K562 (cell line): ENCODE data around the gene P2RY8. TPM values are rescaled to one million over a fixed set of nuclear protein-coding genes. Genes with fewer than 3 reads are reported as not detected.

ENCODE experiments used
- ATAC-seq: fragments of 200-7000 bp; cut with Tn5 transposase; 3 replicates; pipeline ENCODE4 v1.9.1; 2020; ENCODE audit warnings: moderate library complexity
- BruUV-seq: library from RNA; stranded (reverse); fragments of 400-500 nt; replicated peaks from 2 replicates; lab custom pipeline; 2021; lab: Mats Ljungman, UMichigan
- CTCF ChIA-PET: fragments of 300-600 bp; formaldehyde crosslinking; extraction: SDS; loops from one replicate; lab custom pipeline; 2021; ENCODE audit warnings: low intra/inter-chr PET ratio; lab: Yijun Ruan, JAX
- POLR2A ChIA-PET: fragments of 300-600, 350-650 bp; sonication (Branson Sonifier 250); formaldehyde crosslinking; extraction: SDS; loops from one replicate; lab custom pipeline; 2021; ENCODE audit warnings: antibody characterized with exemption, inconsistent platforms; lab: Yijun Ruan, JAX
- DNase-seq, 4 experiments: peaks; one replicate each; pipeline versions ENCODE4 v3.0.0 to v3.0.0-alpha.2; 2011 to 2018; ENCODE audit warnings: low spot score in 3 of 4, mixed read lengths in 3 of 4; ENCODE audit errors: extremely low read depth in 1 of 4
- FAIRE-seq: peaks from 2 replicates; lab custom pipeline; 2011; peaks lifted over from hg19 to GRCh38; lab: Jason Lieb, UNC
- H2AFZ ChIP-seq: 2 replicates; pipeline ENCODE4 v1.6.0; 2011; ENCODE audit warnings: low read depth, low read length, control low read depth, inconsistent platforms
- H3K27ac ChIP-seq: fragments of 200-600 bp; 3 replicates; pipeline ENCODE4 v1.8.0; 2011; ENCODE audit warnings: low read depth, mild to moderate bottlenecking, control low read depth, inconsistent platforms, low read length, moderate library complexity, mixed read lengths; ENCODE audit errors: extremely low read depth
- H3K27me3 ChIP-seq, 2 experiments: fragments of 300-600 bp in 1 of 2; 2 replicates in 1 of 2; 3 replicates in 1 of 2; pipeline versions ENCODE4 v1.6.0 to v1.8.0; 2011; ENCODE audit warnings: inconsistent platforms in 2 of 2, low read length in 2 of 2, mild to moderate bottlenecking in 1 of 2, mixed read lengths in 1 of 2, moderate library complexity in 1 of 2; ENCODE audit not compliant: control insufficient read depth in 2 of 2, insufficient read depth in 2 of 2
- H3K36me3 ChIP-seq: fragments of 300-600 bp; 3 replicates; pipeline ENCODE4 v1.8.0; 2011; ENCODE audit warnings: mild to moderate bottlenecking, low read length, inconsistent platforms; ENCODE audit not compliant: control insufficient read depth, insufficient read depth
- H3K4me1 ChIP-seq, 2 experiments: fragments of 200-600 bp in 1 of 2; replicated peaks in 1 of 2; 2 replicates in 1 of 2; 3 replicates in 1 of 2; pipeline versions ENCODE4 v1.5.1 to v1.8.0; 2011; ENCODE audit warnings: inconsistent platforms in 2 of 2, low read length in 2 of 2, mild to moderate bottlenecking in 1 of 2, mixed read lengths in 1 of 2, moderate library complexity in 1 of 2; ENCODE audit not compliant: control insufficient read depth in 2 of 2, insufficient read depth in 2 of 2
- H3K4me2 ChIP-seq: 2 replicates; pipeline ENCODE4 v1.6.1; 2011; ENCODE audit warnings: low read length, control low read depth, inconsistent platforms, mixed read lengths; ENCODE audit not compliant: insufficient read depth
- H3K4me3 ChIP-seq: fragments of 200-600 bp; sonication (generic), shearing (Covaris generic); 2 replicates; pipeline ENCODE4 v1.5.1; 2016; ENCODE audit warnings: control low read depth, inconsistent platforms
- H3K79me2 ChIP-seq: fragments of 200-600 bp; 3 replicates; pipeline ENCODE4 v1.8.0; 2011; ENCODE audit warnings: low read length, inconsistent platforms; ENCODE audit not compliant: control insufficient read depth, insufficient read depth
- H3K9ac ChIP-seq, 2 experiments: 2 replicates each; pipeline versions ENCODE4 v1.6.0 to v1.6.1; 2011; ENCODE audit warnings: low read depth in 2 of 2, low read length in 2 of 2, control low read depth in 1 of 2, inconsistent platforms in 1 of 2, mild to moderate bottlenecking in 1 of 2, mixed read lengths in 1 of 2; ENCODE audit not compliant: insufficient read depth in 1 of 2
- H3K9me1 ChIP-seq: one replicate; pipeline ENCODE4 v1.6.0; 2011; ENCODE audit warnings: inconsistent platforms, mild to moderate bottlenecking, low read length, moderate library complexity; ENCODE audit not compliant: control insufficient read depth, insufficient read depth
- H3K9me3 ChIP-seq: replicated peaks from 2 replicates; pipeline ENCODE4 v1.5.1; 2011; ENCODE audit warnings: low read depth, low read length, inconsistent platforms; ENCODE audit not compliant: control insufficient read depth, insufficient read depth
- H4K20me1 ChIP-seq: replicated peaks from 2 replicates; pipeline ENCODE4 v1.6.1; 2011; ENCODE audit warnings: low read length, inconsistent platforms, mixed read lengths; ENCODE audit not compliant: control insufficient read depth, insufficient read depth
- BRCA1 ChIP-seq, 2 experiments: fragments of 450-650 bp in 1 of 2; sonication (generic) in 1 of 2; formaldehyde crosslinking in 1 of 2; IDR thresholded peaks; 2 replicates each; pipeline versions ENCODE4 v1.5.0 to v1.6.1; 2017 to 2020; ENCODE audit warnings: mild to moderate bottlenecking in 1 of 2, missing genetic modification reagents in 1 of 2
- CEBPB ChIP-seq: fragments of 450-650 bp; IDR thresholded peaks from 2 replicates; pipeline ENCODE4 v1.6.1; 2016; ENCODE audit warnings: missing genetic modification characterization, missing compliant biosample characterization
- DNMT1 ChIP-seq: fragments of 450-650 bp; IDR thresholded peaks from 2 replicates; pipeline ENCODE4 v1.6.1; 2016; ENCODE audit warnings: antibody characterized with exemption, mild to moderate bottlenecking
- HMG20A ChIP-seq: fragments of 450-650 bp; formaldehyde crosslinking; conservative IDR thresholded peaks from 2 replicates; pipeline ENCODE4 v1.4.0; 2020; ENCODE audit warnings: mild to moderate bottlenecking, mixed read lengths
- ILF3 ChIP-seq: fragments of 450-650 bp; IDR thresholded peaks from 2 replicates; pipeline ENCODE4 v1.6.1; 2018; ENCODE audit warnings: antibody characterized with exemption, mild to moderate bottlenecking, moderate library complexity, borderline replicate concordance
- LEF1 ChIP-seq: fragments of 450-650 bp; IDR thresholded peaks from 2 replicates; pipeline ENCODE4 v1.6.1; 2016; ENCODE audit warnings: mild to moderate bottlenecking
- MCM2 ChIP-seq: fragments of 450-650 bp; IDR thresholded peaks from 2 replicates; pipeline ENCODE4 v1.6.1; 2017; ENCODE audit warnings: low read depth, mild to moderate bottlenecking
- RBM14 ChIP-seq: fragments of 200-400 bp; formaldehyde crosslinking; IDR thresholded peaks from 2 replicates; pipeline ENCODE4 v1.6.1; 2018; ENCODE audit warnings: low read depth, mild to moderate bottlenecking, low read length, moderate library complexity, borderline replicate concordance; ENCODE audit not compliant: insufficient read depth
- RBM39 ChIP-seq: fragments of 200-400 bp; formaldehyde crosslinking; optimal IDR thresholded peaks from 2 replicates; pipeline ENCODE3; 2018; ENCODE audit warnings: low read depth, low read length
- SMARCE1 ChIP-seq: fragments of 450-650 bp; IDR thresholded peaks from 2 replicates; pipeline ENCODE4 v1.7.1; 2016; ENCODE audit warnings: mild to moderate bottlenecking
- TAL1 ChIP-seq: fragments of 450-650 bp; IDR thresholded peaks from 2 replicates; pipeline ENCODE4 v1.6.1; 2016; ENCODE audit warnings: mild to moderate bottlenecking
- TCF7 ChIP-seq: sonication (generic); IDR thresholded peaks from 2 replicates; pipeline ENCODE4 v1.6.1; 2016; ENCODE audit warnings: antibody characterized with exemption, borderline replicate concordance
- TRIM28 ChIP-seq: fragments of 450-650 bp; IDR thresholded peaks from 2 replicates; pipeline ENCODE4 v1.6.1; 2017
- XRCC3 ChIP-seq: fragments of 450-650 bp; IDR thresholded peaks from 2 replicates; pipeline ENCODE4 v1.6.1; 2017; ENCODE audit warnings: mild to moderate bottlenecking, moderate library complexity
- ZNF124 ChIP-seq: sonication (generic); formaldehyde crosslinking; IDR thresholded peaks from 2 replicates; pipeline ENCODE4 v1.8.1; 2022; ENCODE audit warnings: missing genetic modification reagents
- ZNF589 ChIP-seq: fragments of 200-800 bp; sonication (Bioruptor generic); IDR thresholded peaks from 2 replicates; pipeline ENCODE4 v1.6.1; 2016; ENCODE audit warnings: low read depth, missing genetic modification characterization, missing compliant biosample characterization
- WGBS: fragments of 100-300 bp; shearing (Covaris generic); methylation state at CpG from one replicate; pipeline ENCODE4 v1.1.6; 2016; ENCODE audit warnings: low coverage, mixed read lengths; ENCODE audit not compliant: insufficient coverage; ENCODE audit errors: missing lambda C conversion rate; 5-methylcytosine and 5-hydroxymethylcytosine counted together
- in situ Hi-C: fragments of 300-500 bp; cut with MboI; formaldehyde crosslinking; loops from 4 replicates; pipeline ENCODE4 v1.15.0; 2018; ENCODE audit warnings: inconsistent platforms, mixed read lengths
- intact Hi-C: fragments of 100-400 bp; cut with micrococcal nuclease; formaldehyde crosslinking; loops from 2 replicates; pipeline ENCODE4 v1.14.2; 2022
- polyA plus RNA-seq, 8 experiments: library from polyadenylated mRNA; depleted of rRNA in 4 of 8; stranded (reverse) in 5 of 8; unstranded in 3 of 8; fragments of >200 nt; fragmentation: Nextera tagmentation in 2 of 8; fragmentation: Illumina TruSeq in 1 of 8; extraction: Ambion mirVana in 2 of 8; extraction: Trizol in 1 of 8; gene quantifications; 2 replicates each; pipeline versions ENCODE4 v1.2.1 to v1.2.3, GENCODE V29; 2011 to 2014; ENCODE audit warnings: inconsistent platforms in 1 of 8, missing spikeins in 1 of 8
- total RNA-seq, 7 experiments: library from RNA; depleted of rRNA in 6 of 7; stranded (reverse); fragments of >200 nt in 6 of 7; fragmentation: Illumina TruSeq in 2 of 7; extraction: Trizol in 2 of 7; gene quantifications; 2 replicates each; pipeline versions ENCODE4 v1.2.1 to v1.2.3, GENCODE V29; 2011 to 2021; ENCODE audit warnings: low replicate concordance in 1 of 7
- TF ChIP-seq, protein P1 (sequence below): sonication (generic); formaldehyde crosslinking; IDR thresholded peaks from 2 replicates; pipeline ENCODE4 v1.8.1; 2023; ENCODE audit warnings: mild to moderate bottlenecking, missing genetic modification reagents, moderate library complexity

Gene P2RY8
- total and polyA plus RNA-seq, 9 of the 15 experiments (the other 6 are each of a cell fraction or from before 2014, with no cell fraction given), result 0.04 to 0.69 (median 0.08) TPM; not detected in 3

- CTCF ChIA-PET, result no interaction called here
- intact Hi-C loops, result no loop called here
These were observed 92.2 kb downstream of the P2RY8 start for GRCh38 chrX:1444561-1445500.

More at GRCh38 chrX:1444561-1445500, 92.2 kb downstream of the P2RY8 start:
- 0 out of 3 replicates have a peak, but pooled peaks cover 2% of the 10 kb centered on the region for H3K36me3 ChIP-seq
- no peak overlapping the region for H3K4me3 ChIP-seq
- no peaks in the 10 kb centered on the region; a peak in 1 of 5 replicates for H3K4me1 ChIP-seq
- ATAC-seq (no peak), DNase-seq (no peak), FAIRE-seq (no peak)
- H3K9ac ChIP-seq, result no peak overlapping the region
- H2AFZ ChIP-seq, result no peak overlapping the region
- no peak overlapping the region for H3K27ac ChIP-seq
- H3K9me3 ChIP-seq, result no peaks in the 10 kb centered on the region; the same call in none of the 2 replicates
- BruUV-seq, result no TSS peak
- TF ChIP-seq SMARCE1, result no peak
- no peak for TF ChIP-seq XRCC3
- no peak for TF ChIP-seq BRCA1 (IDR thresholded peaks at IDR 0.05)
- TF ChIP-seq BRCA1 (CRISPR knock-in tag; IDR thresholded peaks at IDR 0.05), result no peak
- TF ChIP-seq CEBPB (tag), result no peak
- TF ChIP-seq TCF7, result no peak
- no peak for TF ChIP-seq LEF1
- no peak for TF ChIP-seq DNMT1
- TF ChIP-seq TRIM28, result no peak
- no peak for TF ChIP-seq ZNF589
- TF ChIP-seq TAL1, result no peak
- no peak for TF ChIP-seq ZNF124
- no peak for TF ChIP-seq RBM14
- no peak for TF ChIP-seq MCM2
- TF ChIP-seq HMG20A (CRISPR knock-in tag), result no peak
- TF ChIP-seq RBM39, result no peak
- TF ChIP-seq, protein P1, sequence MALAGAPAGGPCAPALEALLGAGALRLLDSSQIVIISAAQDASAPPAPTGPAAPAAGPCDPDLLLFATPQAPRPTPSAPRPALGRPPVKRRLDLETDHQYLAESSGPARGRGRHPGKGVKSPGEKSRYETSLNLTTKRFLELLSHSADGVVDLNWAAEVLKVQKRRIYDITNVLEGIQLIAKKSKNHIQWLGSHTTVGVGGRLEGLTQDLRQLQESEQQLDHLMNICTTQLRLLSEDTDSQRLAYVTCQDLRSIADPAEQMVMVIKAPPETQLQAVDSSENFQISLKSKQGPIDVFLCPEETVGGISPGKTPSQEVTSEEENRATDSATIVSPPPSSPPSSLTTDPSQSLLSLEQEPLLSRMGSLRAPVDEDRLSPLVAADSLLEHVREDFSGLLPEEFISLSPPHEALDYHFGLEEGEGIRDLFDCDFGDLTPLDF (CRISPR knock-in tag), result no peak
- no peak for TF ChIP-seq ILF3
- no peaks in the 10 kb centered on the region for H4K20me1 ChIP-seq
- H3K4me2 ChIP-seq, result no peak overlapping the region
- H3K27me3 ChIP-seq, result no peaks in the 10 kb centered on the region
- 93% methylated on average over 10 of the region's 19 CpGs for WGBS
- in situ Hi-C loops, result no loop called here
- no peaks in the 10 kb centered on the region for H3K9me1 ChIP-seq
- H3K79me2 ChIP-seq, result peaks cover 3% of the 10 kb centered on the region; the same call in 1 of the 3 replicates
- POLR2A ChIA-PET, result no interaction called here
